CD4-positive, alpha-beta T cell (primary cell): ENCODE data around the gene PIP4K2A. TPM values are rescaled to one million over a fixed set of nuclear protein-coding genes. Genes with fewer than 3 reads are reported as not detected.
"Not testable (repeated sequence)": the region's sequence is repeated elsewhere in the genome, so short reads cannot be mapped to it uniquely, and the experiment has no call there.

Experiments used
- ATAC-seq: fragments of 200-7000 bp; cut with Tn5 transposase; one replicate; pipeline ENCODE4 v1.10.0; 2022; ENCODE audit warnings: mild to moderate bottlenecking; ENCODE audit not compliant: poor library complexity
- CTCF ChIA-PET: fragments of 350-600 bp; sonication (Branson Sonifier 250); formaldehyde crosslinking; loops from one replicate; lab custom pipeline; 2021; ENCODE audit warnings: antibody characterized with exemption, inconsistent platforms; lab: Charles Lee
- POLR2A ChIA-PET: fragments of 350-600 bp; sonication (Branson Sonifier 250); formaldehyde crosslinking; loops from one replicate; lab custom pipeline; 2021; ENCODE audit warnings: antibody characterized with exemption, inconsistent platforms; lab: Charles Lee
- DNase-seq, 14 experiments: peaks; one replicate each; pipeline ENCODE4 v3.0.0-alpha.2; 2013 to 2020; ENCODE audit warnings: mixed read lengths in 2 of 14
- H3K27ac ChIP-seq, 2 donors: one replicate each; pipeline versions ENCODE4 v1.5.1 to v1.7.0; 2013; ENCODE audit warnings: low read length in 2 of 2, low read depth in 1 of 2, mild to moderate bottlenecking in 1 of 2
- H3K27me3 ChIP-seq, 2 experiments: 1 replicate in 1 of 2; 2 replicates in 1 of 2; pipeline versions ENCODE4 v1.6.1 to v1.7.0; 2013; ENCODE audit warnings: low read length in 2 of 2, control low read depth in 1 of 2, mild to moderate bottlenecking in 1 of 2, moderate library complexity in 1 of 2; ENCODE audit not compliant: insufficient read depth in 2 of 2, control insufficient read depth in 1 of 2
- H3K36me3 ChIP-seq: one replicate; pipeline ENCODE4 v1.6.1; 2013; ENCODE audit warnings: low read length, control low read depth; ENCODE audit not compliant: insufficient read depth
- H3K4me1 ChIP-seq: one replicate; pipeline ENCODE4 v1.6.1; 2013; ENCODE audit warnings: low read length, control low read depth; ENCODE audit not compliant: insufficient read depth
- H3K4me3 ChIP-seq: one replicate; pipeline ENCODE4 v1.5.1; 2013; ENCODE audit warnings: mild to moderate bottlenecking, low read length, moderate library complexity
- H3K9me3 ChIP-seq, 2 experiments: 1 replicate in 1 of 2; 2 replicates in 1 of 2; pipeline versions ENCODE4 v1.6.1 to v1.7.0; 2013; ENCODE audit warnings: low read length in 2 of 2, mild to moderate bottlenecking in 2 of 2, control low read depth in 1 of 2, moderate library complexity in 1 of 2; ENCODE audit not compliant: control insufficient read depth in 1 of 2, insufficient read depth in 1 of 2
- H3K27ac Mint-ChIP-seq: one replicate; pipeline ENCODE4 v1.8.0; 2020; ENCODE audit warnings: mixed read lengths
- H3K27me3 Mint-ChIP-seq: one replicate; pipeline ENCODE4 v1.8.0; 2021; ENCODE audit warnings: mixed read lengths
- H3K36me3 Mint-ChIP-seq: one replicate; pipeline ENCODE4 v1.8.0; 2021; ENCODE audit warnings: low read depth, mixed read lengths
- H3K4me1 Mint-ChIP-seq: one replicate; pipeline ENCODE4 v1.8.0; 2021; ENCODE audit warnings: low read depth, mixed read lengths
- H3K4me3 Mint-ChIP-seq: one replicate; pipeline ENCODE4 v1.8.0; 2020; ENCODE audit warnings: mild to moderate bottlenecking, mixed read lengths
- H3K9me3 Mint-ChIP-seq: one replicate; pipeline ENCODE4 v1.8.0; 2020; ENCODE audit warnings: mixed read lengths
- intact Hi-C, 2 experiments: fragments of 100-400 bp; cut with DNase I in 1 of 2; cut with micrococcal nuclease in 1 of 2; formaldehyde crosslinking; loops; one replicate each; pipeline versions ENCODE4 v1.15.1 to v1.9.0; 2023 to 2025; cut with DNase I, micrococcal nuclease
- total RNA-seq, 174 experiments: library from RNA in 2 of 174; stranded (reverse) in 2 of 174; gene quantifications; one replicate each; pipeline ENCODE4 v1.2.3 and lab custom pipeline; 2021 to 2026
- TF ChIP-seq, protein P1 (sequence below): fragments of 200-600 bp; IDR thresholded peaks from one replicate; pipeline ENCODE4 v1.8.0; 2022; ENCODE audit warnings: antibody characterized with exemption, mild to moderate bottlenecking

PIP4K2A gene
- total RNA-seq, 2 experiments from 2014 or later, result 75.4 to 87.2 TPM

DNA sequence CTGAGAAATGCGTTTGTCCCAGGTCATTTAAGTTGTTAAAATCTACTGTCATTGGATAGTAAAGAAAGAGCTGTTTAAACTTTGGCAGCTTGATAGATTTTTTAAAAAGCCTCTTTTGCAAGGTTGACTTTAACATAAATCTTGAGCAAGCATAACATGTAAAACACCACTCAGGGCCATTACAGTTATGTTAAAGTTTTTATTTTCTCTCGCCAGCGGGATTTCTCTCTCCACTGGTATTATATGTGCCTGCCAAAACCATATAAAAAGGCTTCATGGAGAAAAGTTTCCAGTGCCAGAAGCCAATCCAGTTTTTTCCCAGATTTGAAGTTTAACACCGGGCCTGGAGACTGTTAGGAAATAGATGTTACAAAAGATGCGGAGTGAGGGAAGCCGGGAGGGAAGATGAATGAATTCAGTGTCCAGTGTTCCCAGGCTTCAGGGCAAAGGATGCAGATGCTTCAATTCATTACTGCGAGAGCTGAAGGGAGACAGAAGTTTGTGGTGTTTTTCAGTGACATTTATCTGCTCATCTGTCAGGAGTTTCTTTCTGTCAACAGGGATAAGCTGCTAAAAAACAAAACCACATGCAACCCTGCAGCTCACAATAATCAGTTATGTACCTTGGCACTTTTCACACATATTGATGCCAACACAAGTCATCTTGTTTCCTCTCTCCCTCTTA, 213.6 kb downstream of the PIP4K2A start:
- no peak overlapping the region for H3K27ac Mint-ChIP-seq
- Histone ChIP-seq H3K27ac (no peak overlapping the region), H3K4me1 (peaks cover 2% of the 10 kb centered on the region), H3K27me3 (no peaks in the 10 kb centered on the region), H3K4me3 (no peak overlapping the region), H3K9me3 (no peaks in the 10 kb centered on the region), H3K36me3 (no peaks in the 10 kb centered on the region)
- H3K4me3 Mint-ChIP-seq, result no peak overlapping the region
- TF ChIP-seq, protein P1, sequence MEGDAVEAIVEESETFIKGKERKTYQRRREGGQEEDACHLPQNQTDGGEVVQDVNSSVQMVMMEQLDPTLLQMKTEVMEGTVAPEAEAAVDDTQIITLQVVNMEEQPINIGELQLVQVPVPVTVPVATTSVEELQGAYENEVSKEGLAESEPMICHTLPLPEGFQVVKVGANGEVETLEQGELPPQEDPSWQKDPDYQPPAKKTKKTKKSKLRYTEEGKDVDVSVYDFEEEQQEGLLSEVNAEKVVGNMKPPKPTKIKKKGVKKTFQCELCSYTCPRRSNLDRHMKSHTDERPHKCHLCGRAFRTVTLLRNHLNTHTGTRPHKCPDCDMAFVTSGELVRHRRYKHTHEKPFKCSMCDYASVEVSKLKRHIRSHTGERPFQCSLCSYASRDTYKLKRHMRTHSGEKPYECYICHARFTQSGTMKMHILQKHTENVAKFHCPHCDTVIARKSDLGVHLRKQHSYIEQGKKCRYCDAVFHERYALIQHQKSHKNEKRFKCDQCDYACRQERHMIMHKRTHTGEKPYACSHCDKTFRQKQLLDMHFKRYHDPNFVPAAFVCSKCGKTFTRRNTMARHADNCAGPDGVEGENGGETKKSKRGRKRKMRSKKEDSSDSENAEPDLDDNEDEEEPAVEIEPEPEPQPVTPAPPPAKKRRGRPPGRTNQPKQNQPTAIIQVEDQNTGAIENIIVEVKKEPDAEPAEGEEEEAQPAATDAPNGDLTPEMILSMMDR, result no peak
- peaks cover 5% of the 10 kb centered on the region for H3K27me3 Mint-ChIP-seq
- no peak for DNase-seq
- no peaks in the 10 kb centered on the region for H3K4me1 Mint-ChIP-seq
- no peak for ATAC-seq
- CTCF ChIA-PET, result no interaction called here
- no peaks in the 10 kb centered on the region for H3K9me3 Mint-ChIP-seq
- POLR2A ChIA-PET, result no interaction called here
- no peaks in the 10 kb centered on the region for H3K36me3 Mint-ChIP-seq
- intact Hi-C loops, result no loop called here

DNA sequence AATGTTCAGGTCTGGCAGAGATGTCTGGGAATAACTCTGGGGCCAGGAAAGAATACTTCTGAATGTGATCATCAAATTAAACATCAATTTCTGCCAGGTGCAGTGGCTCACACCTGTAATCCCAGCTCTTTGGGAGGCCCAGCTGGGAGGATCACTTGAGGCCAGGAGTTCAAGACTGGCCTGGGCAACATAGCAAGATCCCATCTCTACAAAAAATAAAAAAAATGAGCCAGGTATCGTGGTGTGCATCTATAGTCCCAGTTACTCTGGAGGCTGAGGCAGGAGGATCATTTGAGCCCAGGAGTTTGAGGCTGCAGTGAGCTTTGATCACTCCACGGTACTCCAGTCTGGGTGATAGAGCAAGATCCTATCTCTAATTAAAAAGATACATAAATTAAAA, 214.4 kb downstream of the PIP4K2A start:
- H3K4me3 ChIP-seq, H3K36me3 Mint-ChIP-seq, intact Hi-C loops, ATAC-seq, H3K27me3 ChIP-seq, H3K36me3 ChIP-seq, DNase-seq, H3K4me1 ChIP-seq, H3K9me3 Mint-ChIP-seq, H3K27ac ChIP-seq, CTCF ChIA-PET, H3K27me3 Mint-ChIP-seq, H3K9me3 ChIP-seq, H3K4me1 Mint-ChIP-seq, H3K27ac Mint-ChIP-seq, POLR2A ChIA-PET, H3K4me3 Mint-ChIP-seq: not testable (repeated sequence)

DNA sequence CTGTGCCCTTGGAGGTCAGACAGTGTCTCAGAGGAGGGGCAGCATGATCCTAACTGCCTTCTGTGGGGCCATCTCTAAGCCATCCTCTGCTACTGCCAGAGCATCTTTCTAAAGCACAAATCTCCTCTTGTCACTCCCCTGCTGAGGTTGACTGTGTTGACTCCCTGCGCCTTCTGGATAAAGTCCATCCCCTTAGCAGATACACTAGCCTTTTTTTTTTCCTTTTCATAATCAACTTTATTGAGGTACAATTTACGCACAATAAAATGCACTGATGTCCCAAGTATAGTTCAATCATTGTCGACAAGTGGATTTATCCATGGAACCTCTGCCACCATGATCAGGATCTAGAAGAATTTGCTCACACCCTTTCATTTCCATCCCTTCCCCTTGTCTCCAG, 219.0 kb downstream of the PIP4K2A start:
- H3K9me3 ChIP-seq, result no peaks in the 10 kb centered on the region
- POLR2A ChIA-PET, result no interaction called here
- H3K27ac Mint-ChIP-seq, result no peak overlapping the region
- H3K9me3 Mint-ChIP-seq, result no peaks in the 10 kb centered on the region
- no peaks in the 10 kb centered on the region for H3K36me3 ChIP-seq
- H3K4me3 ChIP-seq, result no peak overlapping the region
- H3K4me1 Mint-ChIP-seq, result peaks cover 17% of the 10 kb centered on the region
- no peak overlapping the region for H3K27ac ChIP-seq
- TF ChIP-seq, protein P1, result no peak
- H3K36me3 Mint-ChIP-seq, result no peaks in the 10 kb centered on the region
- ATAC-seq (no peak), DNase-seq (no peak)
- H3K4me3 Mint-ChIP-seq, result no peak overlapping the region
- intact Hi-C loops, result no loop called here
- peaks cover 12% of the 10 kb centered on the region for H3K4me1 ChIP-seq
- CTCF ChIA-PET, result no interaction called here
- no peaks in the 10 kb centered on the region for H3K27me3 ChIP-seq
- peaks cover 5% of the 10 kb centered on the region for H3K27me3 Mint-ChIP-seq

DNA sequence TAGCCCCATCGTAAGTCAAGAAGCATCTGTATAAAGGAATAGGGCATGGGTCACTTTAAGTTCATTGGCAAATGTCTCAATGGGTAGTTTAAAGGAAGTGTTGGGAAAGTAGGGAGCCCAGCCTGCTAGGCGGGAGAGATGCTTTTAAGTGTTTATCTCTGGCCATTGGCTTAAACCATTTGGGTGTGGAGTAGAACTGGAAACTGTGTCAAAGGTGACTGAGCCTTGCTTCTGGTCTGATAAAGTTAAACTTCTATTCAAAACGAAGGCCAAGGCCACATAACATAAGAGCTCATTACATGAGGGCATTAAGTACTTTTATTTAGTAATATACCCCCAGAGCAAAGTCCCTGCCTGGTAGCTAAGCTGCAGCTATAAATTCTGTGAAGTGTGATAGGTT, 220.4 kb downstream of the PIP4K2A start:
- CTCF ChIA-PET, result no interaction called here
- Mint-ChIP-seq H3K27me3 (peaks cover 1% of the 10 kb centered on the region), H3K4me1 (peaks cover 17% of the 10 kb centered on the region), H3K4me3 (no peak overlapping the region), H3K36me3 (no peaks in the 10 kb centered on the region), H3K27ac (no peak overlapping the region), H3K9me3 (no peaks in the 10 kb centered on the region)
- Histone ChIP-seq H3K27ac (no peak overlapping the region), H3K36me3 (no peaks in the 10 kb centered on the region), H3K9me3 (no peaks in the 10 kb centered on the region), H3K4me1 (peaks cover 12% of the 10 kb centered on the region), H3K4me3 (no peak overlapping the region), H3K27me3 (no peaks in the 10 kb centered on the region)
- DNase-seq, result no peak
- POLR2A ChIA-PET, result no interaction called here
- ATAC-seq, result no peak
- TF ChIP-seq, protein P1, result no peak
- intact Hi-C loops, result no loop called here
